GM10248 (cell line): ENCODE data around the gene UBA7.
A peak's percentile ranks its signal among the peaks of the same experiment; 100 is the strongest.
"Not testable (repeated sequence)": the region's sequence is repeated elsewhere in the genome, so short reads cannot be mapped to it uniquely, and the experiment has no call there.

Experiments used
- CTCF ChIA-PET: fragments of 300-600 bp; sonication (Branson Sonifier 250); formaldehyde crosslinking; extraction: SDS; loops from one replicate; lab custom pipeline; 2021; ENCODE audit warnings: antibody characterized with exemption; lab: Yijun Ruan, JAX
- POLR2A ChIA-PET: fragments of 350-650 bp; sonication (Branson Sonifier 250); formaldehyde crosslinking; extraction: SDS; loops from one replicate; lab custom pipeline; 2020; ENCODE audit warnings: antibody characterized with exemption; lab: Yijun Ruan, JAX
- DNase-seq: peaks from one replicate; pipeline ENCODE4 v3.0.0; 2012; ENCODE audit errors: extremely low spot score
- CTCF ChIP-seq: IDR thresholded peaks from 2 replicates; pipeline ENCODE4 v1.5.1; 2012; ENCODE audit warnings: mild to moderate bottlenecking, low read depth; ENCODE audit errors: extremely low read depth, missing control alignments, control extremely low read depth

The UBA7 gene

GRCh38 chr3:49839193-49839809 is 25.5 kb upstream of the UBA7 start:
- TF ChIP-seq CTCF = peak; percentile 92
- DNase-seq = peak; percentile 82
- POLR2A ChIA-PET = interaction anchor here (1.1 kb wide), 1 partner anchor 36 kb away, joined by 3 read pairs; the partner anchor contains the start of gene INKA1
- CTCF ChIA-PET = interaction anchor here (0.6 to 29.3 kb wide), 45 partner anchors 9 to 300 kb away, joined by 3 to 558 read pairs (median 5); partner anchors contain the start of genes AMIGO3, CDHR4, INKA1 and IP6K1

GRCh38 chr3:49831341-49831740 is 17.6 kb upstream of the UBA7 start:
- no peak for TF ChIP-seq CTCF
- ChIA-PET POLR2A (no interaction called here), CTCF (interaction anchor here (0.8 to 29.3 kb wide), 5 partner anchors 7 to 331 kb away, joined by 3 to 558 read pairs (median 7); partner anchors contain the start of genes CDHR4, INKA1 and UBA7)
- DNase-seq = no peak

- ChIA-PET POLR2A (no interaction called here), CTCF (interaction anchor here (1.3 to 29.3 kb wide), 6 partner anchors 8 to 47 kb away, joined by 3 to 558 read pairs (median 10); partner anchors contain the start of genes CDHR4, INKA1 and UBA7)
- no peak for TF ChIP-seq CTCF
- DNase-seq = no peak
Measured at GRCh38 chr3:49826016-49826415, 12.3 kb upstream of the UBA7 start.

GRCh38 chr3:49823131-49823530 is 9.4 kb upstream of the UBA7 start:
- CTCF ChIA-PET = interaction anchor here (29.3 kb wide), 1 partner anchor 21 kb away, joined by 558 read pairs; the partner anchor contains the start of genes CDHR4, INKA1 and UBA7
- DNase-seq, POLR2A ChIA-PET: not testable (repeated sequence)

- DNase-seq = no peak
- ChIA-PET POLR2A (interaction anchor here (0.6 to 1.7 kb wide), 4 partner anchors 8 to 279 kb away, joined by 3 to 8 read pairs (median 4); partner anchors contain the start of gene INKA1), CTCF (interaction anchor here (1.5 to 25.2 kb wide), 3 partner anchors 8 to 23 kb away, joined by 6 to 558 read pairs (median 38); partner anchors contain the start of gene INKA1)
- no peak for TF ChIP-seq CTCF
Measured at GRCh38 chr3:49812916-49813496, 747 bp downstream of the UBA7 start.

GRCh38 chr3:49807431-49808114 is 6.2 kb downstream of the UBA7 start:
- TF ChIP-seq CTCF = no peak
- POLR2A ChIA-PET = no interaction called here
- DNase-seq = no peak
- CTCF ChIA-PET = interaction anchor here (0.9 to 25.2 kb wide), 2 partner anchors 13 to 29 kb away, joined by 4 to 558 read pairs; no protein-coding TSS in a partner anchor
